Measurements from ENCODE around the gene TPT1. TPM values are rescaled to one million over a fixed set of nuclear protein-coding genes. Genes with fewer than 3 reads are reported as not detected.
A peak's percentile ranks its signal among the peaks of the same experiment; 100 is the strongest.

The TPT1 gene
- total and polyA plus RNA-seq, 9 of the 15 experiments (the other 6 are each of a cell fraction or from before 2014, with no cell fraction given): 602 to 2,508 (median 1,784) TPM

GRCh38 chr13:45385907-45386553, 45.0 kb upstream of the TPT1 start (continued):
- TF ChIP-seq, protein P1, sequence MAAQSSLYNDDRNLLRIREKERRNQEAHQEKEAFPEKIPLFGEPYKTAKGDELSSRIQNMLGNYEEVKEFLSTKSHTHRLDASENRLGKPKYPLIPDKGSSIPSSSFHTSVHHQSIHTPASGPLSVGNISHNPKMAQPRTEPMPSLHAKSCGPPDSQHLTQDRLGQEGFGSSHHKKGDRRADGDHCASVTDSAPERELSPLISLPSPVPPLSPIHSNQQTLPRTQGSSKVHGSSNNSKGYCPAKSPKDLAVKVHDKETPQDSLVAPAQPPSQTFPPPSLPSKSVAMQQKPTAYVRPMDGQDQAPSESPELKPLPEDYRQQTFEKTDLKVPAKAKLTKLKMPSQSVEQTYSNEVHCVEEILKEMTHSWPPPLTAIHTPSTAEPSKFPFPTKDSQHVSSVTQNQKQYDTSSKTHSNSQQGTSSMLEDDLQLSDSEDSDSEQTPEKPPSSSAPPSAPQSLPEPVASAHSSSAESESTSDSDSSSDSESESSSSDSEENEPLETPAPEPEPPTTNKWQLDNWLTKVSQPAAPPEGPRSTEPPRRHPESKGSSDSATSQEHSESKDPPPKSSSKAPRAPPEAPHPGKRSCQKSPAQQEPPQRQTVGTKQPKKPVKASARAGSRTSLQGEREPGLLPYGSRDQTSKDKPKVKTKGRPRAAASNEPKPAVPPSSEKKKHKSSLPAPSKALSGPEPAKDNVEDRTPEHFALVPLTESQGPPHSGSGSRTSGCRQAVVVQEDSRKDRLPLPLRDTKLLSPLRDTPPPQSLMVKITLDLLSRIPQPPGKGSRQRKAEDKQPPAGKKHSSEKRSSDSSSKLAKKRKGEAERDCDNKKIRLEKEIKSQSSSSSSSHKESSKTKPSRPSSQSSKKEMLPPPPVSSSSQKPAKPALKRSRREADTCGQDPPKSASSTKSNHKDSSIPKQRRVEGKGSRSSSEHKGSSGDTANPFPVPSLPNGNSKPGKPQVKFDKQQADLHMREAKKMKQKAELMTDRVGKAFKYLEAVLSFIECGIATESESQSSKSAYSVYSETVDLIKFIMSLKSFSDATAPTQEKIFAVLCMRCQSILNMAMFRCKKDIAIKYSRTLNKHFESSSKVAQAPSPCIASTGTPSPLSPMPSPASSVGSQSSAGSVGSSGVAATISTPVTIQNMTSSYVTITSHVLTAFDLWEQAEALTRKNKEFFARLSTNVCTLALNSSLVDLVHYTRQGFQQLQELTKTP (IDR thresholded peaks at IDR 0.05; ENCODE audit: low read depth in 1 of 2, partially characterized antibody in 2 of 2): no peak
- no peak for TF ChIP-seq NFATC3 (IDR thresholded peaks at IDR 0.05)
- TF ChIP-seq DPF2 (IDR thresholded peaks at IDR 0.05): peak; percentile 34; the same call in 1 of the 2 replicates
- no peak for TF ChIP-seq ZSCAN32 (CRISPR knock-in tag; IDR thresholded peaks at IDR 0.05)
- TF ChIP-seq ZBTB8A (IDR thresholded peaks at IDR 0.05; ENCODE audit: partially characterized antibody): no peak

DNA sequence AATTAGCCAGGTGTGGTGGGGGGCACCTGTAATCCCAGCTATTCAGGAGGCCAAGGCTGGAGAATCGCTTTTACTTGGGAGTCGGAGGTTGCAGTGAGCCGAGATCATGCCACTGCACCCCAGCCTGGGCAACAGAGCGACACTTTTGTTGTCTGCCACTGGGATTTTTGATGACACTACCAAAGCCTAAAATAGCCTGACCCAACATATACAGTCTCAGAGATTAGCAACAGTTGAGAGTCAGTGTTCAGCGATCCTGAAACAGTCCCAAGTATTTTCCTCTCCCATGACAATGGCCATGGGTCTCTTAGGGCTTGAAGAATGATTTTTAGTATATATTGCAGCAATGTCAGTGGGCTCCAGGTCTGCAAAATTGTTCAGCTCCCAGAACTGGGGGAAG, 44.3 kb upstream of the TPT1 start:
- intact Hi-C loops (cut with micrococcal nuclease) (no loop called here), in situ Hi-C loops (cut with MboI) (loop anchor here (10.0 kb wide), 1 partner anchor 1079 kb away; no protein-coding TSS in a partner anchor)
- ChIA-PET CTCF (ENCODE audit: low intra/inter-chr PET ratio) (no interaction called here), POLR2A (no interaction called here)
- Histone ChIP-seq H3K9me1 (ENCODE audit: control insufficient read depth, insufficient read depth, low read length) (no peaks in the 10 kb centered on the region), H3K4me1 (replicated peaks in 1 of 2; ENCODE audit: control insufficient read depth in 2 of 2, insufficient read depth in 2 of 2, low read length in 2 of 2) (peaks cover 0 to 4% of the 10 kb centered on the region in 2 experiments; a peak in 2 of 5 replicates), H3K27me3 (ENCODE audit: control insufficient read depth in 2 of 2, insufficient read depth in 2 of 2, low read length in 2 of 2) (no peaks in the 10 kb centered on the region), H4K20me1 (replicated peaks; ENCODE audit: control insufficient read depth, insufficient read depth, low read length) (no peaks in the 10 kb centered on the region), H3K9me3 (replicated peaks; ENCODE audit: control insufficient read depth, insufficient read depth, low read depth, low read length) (no peaks in the 10 kb centered on the region), H3K36me3 (ENCODE audit: control insufficient read depth, insufficient read depth, low read length) (no peaks in the 10 kb centered on the region), H3K79me2 (ENCODE audit: control insufficient read depth, insufficient read depth, low read length) (no peaks in the 10 kb centered on the region), H3K9ac (ENCODE audit: insufficient read depth in 1 of 2, low read depth in 2 of 2, low read length in 2 of 2) (no peak overlapping the region; a peak in 1 of 4 replicates), H3K4me2 (ENCODE audit: insufficient read depth, low read length) (no peak overlapping the region), H2AFZ (ENCODE audit: low read depth, low read length) (0 out of 2 replicates have a peak overlapping the region, but pooled peaks have one; percentile 26), H3K4me3 (no peak overlapping the region), H3K27ac (ENCODE audit: extremely low read depth, low read depth, low read length) (peak overlapping the region; percentile 76; the same call in 2 of the 3 replicates)
- 81% methylated on average over 4 of the region's 5 CpGs for WGBS (ENCODE audit: insufficient coverage, low coverage, missing lambda C conversion rate)
- DNase-seq (ENCODE audit: extremely low read depth in 1 of 4, low spot score in 3 of 4) (no peak), ATAC-seq (no peak), FAIRE-seq (no peak)
- BruUV-seq (replicated peaks): no TSS peak
- TF ChIP-seq HNRNPUL1 (IDR thresholded peaks at IDR 0.05; ENCODE audit: low read length) (no peak), HBP1 (CRISPR knock-in tag; IDR thresholded peaks at IDR 0.05) (no peak), PHTF2 (CRISPR knock-in tag; IDR thresholded peaks at IDR 0.05) (no peak), TAF7 (tag; IDR thresholded peaks at IDR 0.05) (no peak), CHCHD3 (CRISPR knock-in tag; IDR thresholded peaks at IDR 0.05) (no peak), ZBTB49 (CRISPR knock-in tag; IDR thresholded peaks at IDR 0.05; ENCODE audit: borderline replicate concordance) (no peak), ARID1B (IDR thresholded peaks at IDR 0.05) (no peak), TEAD2 (tag; IDR thresholded peaks at IDR 0.05) (no peak), RBM39 (optimal IDR thresholded peaks at IDR 0.05; ENCODE audit: low read depth, low read length) (no peak)
